Stomach (tissue), 9 donors: Measurements from ENCODE around the gene SFXN5. TPM values are rescaled to one million over a fixed set of nuclear protein-coding genes. Genes with fewer than 3 reads are reported as not detected.

Experiments used
- DNase-seq, 2 donors: peaks; one replicate each; pipeline versions ENCODE4 v3.0.0 to v3.0.0-alpha.2; 2013 to 2019
- H3K27ac ChIP-seq, 5 donors: fragments of 200-600 bp in 4 of 5; sonication (generic) in 4 of 5; one replicate each; pipeline ENCODE4 v1.5.1; 2013 to 2019; ENCODE audit warnings: mild to moderate bottlenecking in 1 of 5, moderate library complexity in 1 of 5
- H3K27me3 ChIP-seq, 3 donors: fragments of 200-600 bp; sonication (generic); one replicate each; pipeline ENCODE4 v1.5.1; 2017 to 2019; ENCODE audit warnings: mixed run types in 1 of 3
- H3K36me3 ChIP-seq, 4 donors: fragments of 200-600 bp; sonication (generic); 1 replicate in 3 of 4; 2 replicates in 1 of 4; pipeline ENCODE4 v1.5.1; 2016 to 2019
- H3K4me1 ChIP-seq, 4 donors: fragments of 200-600 bp; sonication (generic); one replicate each; pipeline ENCODE4 v1.5.1; 2016 to 2019
- H3K4me3 ChIP-seq, 4 donors: fragments of 200-600 bp; sonication (generic) in 3 of 4; one replicate each; pipeline ENCODE4 v1.5.1; 2016 to 2019; ENCODE audit warnings: mild to moderate bottlenecking in 1 of 4
- H3K9me3 ChIP-seq, 4 donors: fragments of 200-600 bp; sonication (generic); one replicate each; pipeline ENCODE4 v1.5.1; 2016 to 2019
- EP300 ChIP-seq: sonication (generic); formaldehyde crosslinking; IDR thresholded peaks from one replicate; pipeline ENCODE4 v1.6.1; 2017; ENCODE audit warnings: antibody characterized with exemption
- POLR2A ChIP-seq, 4 donors: fragments of 450-650 bp; IDR thresholded peaks; one replicate each; pipeline ENCODE4 v1.6.1; 2016; ENCODE audit warnings: antibody characterized with exemption in 4 of 4, control low read depth in 2 of 4, mild to moderate bottlenecking in 1 of 4, moderate library complexity in 1 of 4
- POLR2AphosphoS5 ChIP-seq, 3 donors: sonication (generic); formaldehyde crosslinking; IDR thresholded peaks; one replicate each; pipeline ENCODE4 v1.6.1; 2016; ENCODE audit warnings: antibody characterized with exemption in 3 of 3
- whole genome bisulfite sequencing, 5 donors: extraction: QIAGEN DNeasy Blood & Tissue Kit in 3 of 5; methylation state at CpG; one replicate each; pipeline versions ENCODE4 v1.1.5 to v1.1.7; 2013 to 2018; 5-methylcytosine and 5-hydroxymethylcytosine counted together
- intact Hi-C: fragments of 100-400 bp; cut with DNase I; formaldehyde crosslinking; loops from one replicate; pipeline ENCODE4 v1.15.1; 2023; ENCODE audit warnings: low total_unique reads
- polyA plus RNA-seq, 3 donors: library from polyadenylated mRNA; stranded (reverse); fragments of 200-250 nt; gene quantifications; one replicate each; pipeline ENCODE4 v1.2.3, GENCODE V29; 2013
- total RNA-seq, 5 donors: library from RNA; depleted of rRNA; stranded (reverse); fragments of >200 nt; gene quantifications; one replicate each; pipeline versions ENCODE4 v1.1.0 to v1.2.3, GENCODE V29; 2014 to 2016
- TF ChIP-seq, protein P1 (sequence below), 7 experiments: fragments of 450-650 bp in 4 of 7; fragments of 200-600 bp in 3 of 7; sonication (generic) in 3 of 7; IDR thresholded peaks; one replicate each; pipeline ENCODE4 v1.5.1; 2016 to 2019; ENCODE audit warnings: antibody characterized with exemption in 7 of 7, control low read depth in 2 of 7, mild to moderate bottlenecking in 1 of 7
- donor health status: healthy with polysubstance abuse.
- donor health status: Bipolar disorder and iron deficiency.
- donor health status: healthy.

Gene SFXN5
- total and polyA plus RNA-seq, 8 donors, result 2.7 to 118 (median 17.2) TPM

DNA sequence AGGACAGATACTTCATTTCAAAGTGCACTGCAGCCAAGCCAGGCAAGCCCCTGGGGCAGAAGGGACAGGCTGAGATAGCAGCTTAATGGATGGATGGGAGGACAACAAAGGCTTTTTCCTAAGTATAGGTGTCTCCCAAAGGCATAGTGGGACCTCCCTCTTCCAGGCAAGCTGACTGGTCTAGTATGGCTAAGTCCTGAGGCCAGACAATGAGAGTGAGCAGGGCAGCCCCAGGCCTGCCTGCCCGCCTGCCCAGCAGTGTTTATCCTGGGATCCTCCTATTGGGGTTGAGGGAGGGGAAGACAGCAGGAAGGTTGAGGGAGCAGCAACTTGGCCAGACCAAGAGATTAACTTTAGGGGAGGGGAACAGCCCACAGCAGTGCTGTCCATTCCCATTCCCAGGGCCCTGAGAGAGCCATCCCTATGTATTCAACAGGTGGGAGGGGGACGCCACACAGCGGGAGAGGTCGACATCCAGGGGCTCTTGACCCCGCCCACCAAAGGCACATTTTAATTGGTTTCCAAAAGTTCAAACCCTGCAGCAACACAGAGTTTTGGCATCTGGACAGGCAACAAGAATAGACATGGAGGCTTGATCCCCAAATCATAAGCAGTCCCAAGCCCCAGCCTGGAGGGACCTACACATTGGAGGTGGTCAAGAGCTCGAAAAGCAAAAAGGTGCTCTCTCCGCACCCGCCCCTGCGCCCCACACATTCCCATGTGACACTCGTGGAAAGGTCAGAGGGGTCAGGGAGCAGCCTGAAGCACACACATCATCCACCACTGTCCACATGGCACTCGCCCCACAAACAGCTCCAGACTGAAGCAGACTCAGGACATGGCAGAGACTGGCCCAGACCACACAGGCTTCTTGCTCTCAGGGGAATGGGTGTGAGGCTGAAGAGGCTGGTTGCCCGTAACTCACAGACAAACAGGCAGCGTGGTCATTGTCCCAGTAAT, 2.9 kb upstream of the SFXN5 start:
- intact Hi-C loops, result loop anchor here (5.0 kb wide), 1 partner anchor 38 kb away; the partner anchor contains the start of gene RAB11FIP5
- WGBS, 5 donors, result 82 to 90% (median 87%) methylated on average over 10 to 13 of the region's 13 CpGs
- Histone ChIP-seq H3K4me1 (peaks cover 17 to 28% (median 25%) of the 10 kb centered on the region in 4 donors), H3K36me3 (peaks cover 3 to 37% (median 26%) of the 10 kb centered on the region in 4 donors), H3K27me3 (no peaks in the 10 kb centered on the region), H3K9me3 (no peaks in the 10 kb centered on the region), H3K27ac (no peak overlapping the region), H3K4me3 (no peak overlapping the region)
- TF ChIP-seq, protein P1, sequence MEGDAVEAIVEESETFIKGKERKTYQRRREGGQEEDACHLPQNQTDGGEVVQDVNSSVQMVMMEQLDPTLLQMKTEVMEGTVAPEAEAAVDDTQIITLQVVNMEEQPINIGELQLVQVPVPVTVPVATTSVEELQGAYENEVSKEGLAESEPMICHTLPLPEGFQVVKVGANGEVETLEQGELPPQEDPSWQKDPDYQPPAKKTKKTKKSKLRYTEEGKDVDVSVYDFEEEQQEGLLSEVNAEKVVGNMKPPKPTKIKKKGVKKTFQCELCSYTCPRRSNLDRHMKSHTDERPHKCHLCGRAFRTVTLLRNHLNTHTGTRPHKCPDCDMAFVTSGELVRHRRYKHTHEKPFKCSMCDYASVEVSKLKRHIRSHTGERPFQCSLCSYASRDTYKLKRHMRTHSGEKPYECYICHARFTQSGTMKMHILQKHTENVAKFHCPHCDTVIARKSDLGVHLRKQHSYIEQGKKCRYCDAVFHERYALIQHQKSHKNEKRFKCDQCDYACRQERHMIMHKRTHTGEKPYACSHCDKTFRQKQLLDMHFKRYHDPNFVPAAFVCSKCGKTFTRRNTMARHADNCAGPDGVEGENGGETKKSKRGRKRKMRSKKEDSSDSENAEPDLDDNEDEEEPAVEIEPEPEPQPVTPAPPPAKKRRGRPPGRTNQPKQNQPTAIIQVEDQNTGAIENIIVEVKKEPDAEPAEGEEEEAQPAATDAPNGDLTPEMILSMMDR (IDR thresholded peaks at IDR 0.05), result no peak
- TF ChIP-seq POLR2A (IDR thresholded peaks at IDR 0.05), result no peak
- no peak for TF ChIP-seq EP300
- DNase-seq, result no peak

DNA sequence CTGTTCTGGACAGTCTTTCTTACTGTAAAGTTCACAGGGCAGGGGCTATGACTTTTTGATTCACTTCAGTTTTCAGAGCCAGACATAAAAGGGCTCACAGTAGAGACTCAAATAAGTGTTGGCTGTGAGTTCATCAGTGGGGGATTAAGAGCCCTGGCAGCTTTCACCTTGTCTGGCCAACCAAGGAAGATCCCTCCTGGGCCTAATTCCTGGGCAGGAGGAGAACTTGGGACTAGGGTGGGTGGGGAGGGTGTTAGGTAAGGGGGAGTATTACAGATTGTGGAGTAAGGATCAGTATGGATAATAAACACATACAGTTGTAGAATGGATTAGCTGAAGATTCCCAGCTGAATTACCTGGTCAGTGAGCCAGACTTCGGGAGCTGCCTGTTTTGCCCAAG, 904 bp upstream of the SFXN5 start:
- intact Hi-C loops, result no loop called here
- H3K4me3 ChIP-seq, result peak overlapping the region; percentile 66 to 84 (median 76)
- H3K36me3 ChIP-seq, result peaks cover 0 to 29% (median 20%) of the 10 kb centered on the region in 4 donors
- DNase-seq, result no peak
- TF ChIP-seq POLR2AphosphoS5 (IDR thresholded peaks at IDR 0.05) (no peak), POLR2A (IDR thresholded peaks at IDR 0.05) (no peak), EP300 (no peak)
- TF ChIP-seq, protein P1 (IDR thresholded peaks at IDR 0.05), result no peak
- peaks cover 22 to 42% (median 36%) of the 10 kb centered on the region in 4 donors for H3K4me1 ChIP-seq
- H3K27ac ChIP-seq, result peak overlapping the region in 4 of 5 donors; percentile 94 to 98 (median 96)
- 64 to 96% (median 93%) methylated on average over 1 of the region's 1 CpG for WGBS, 5 donors
- no peaks in the 10 kb centered on the region for H3K27me3 ChIP-seq
- no peaks in the 10 kb centered on the region for H3K9me3 ChIP-seq

DNA sequence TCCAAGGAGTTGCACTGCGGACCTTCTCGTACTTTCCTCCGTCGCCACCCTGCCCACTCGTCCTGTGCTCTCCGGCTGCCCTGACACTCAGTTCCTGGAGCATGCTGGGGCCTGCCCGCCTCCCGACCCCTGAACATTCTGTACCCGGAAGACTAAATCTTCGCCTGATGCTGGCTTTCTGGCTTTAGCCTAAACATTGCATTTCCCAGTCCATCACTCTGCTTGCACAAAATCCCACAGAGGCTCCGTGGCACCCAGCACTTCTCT, 550 bp upstream of the SFXN5 start:
- peak; percentile 40 to 61 for DNase-seq
- H3K36me3 ChIP-seq, result peaks cover 0 to 29% (median 20%) of the 10 kb centered on the region in 4 donors
- no peaks in the 10 kb centered on the region for H3K27me3 ChIP-seq
- H3K27ac ChIP-seq, result peak overlapping the region; percentile 94 to 99 (median 96)
- intact Hi-C loops, result no loop called here
- WGBS, 5 donors, result 6 to 24% (median 8%) methylated on average over 6 to 11 of the region's 11 CpGs
- H3K4me1 ChIP-seq, result peaks cover 22 to 42% (median 36%) of the 10 kb centered on the region in 4 donors
- peak overlapping the region; percentile 66 to 84 (median 76) for H3K4me3 ChIP-seq
- TF ChIP-seq, protein P1 (IDR thresholded peaks at IDR 0.05), result no peak
- peak in 2 of 3 donors; percentile 4 to 23 for TF ChIP-seq POLR2AphosphoS5 (IDR thresholded peaks at IDR 0.05)
- H3K9me3 ChIP-seq, result no peaks in the 10 kb centered on the region

DNA sequence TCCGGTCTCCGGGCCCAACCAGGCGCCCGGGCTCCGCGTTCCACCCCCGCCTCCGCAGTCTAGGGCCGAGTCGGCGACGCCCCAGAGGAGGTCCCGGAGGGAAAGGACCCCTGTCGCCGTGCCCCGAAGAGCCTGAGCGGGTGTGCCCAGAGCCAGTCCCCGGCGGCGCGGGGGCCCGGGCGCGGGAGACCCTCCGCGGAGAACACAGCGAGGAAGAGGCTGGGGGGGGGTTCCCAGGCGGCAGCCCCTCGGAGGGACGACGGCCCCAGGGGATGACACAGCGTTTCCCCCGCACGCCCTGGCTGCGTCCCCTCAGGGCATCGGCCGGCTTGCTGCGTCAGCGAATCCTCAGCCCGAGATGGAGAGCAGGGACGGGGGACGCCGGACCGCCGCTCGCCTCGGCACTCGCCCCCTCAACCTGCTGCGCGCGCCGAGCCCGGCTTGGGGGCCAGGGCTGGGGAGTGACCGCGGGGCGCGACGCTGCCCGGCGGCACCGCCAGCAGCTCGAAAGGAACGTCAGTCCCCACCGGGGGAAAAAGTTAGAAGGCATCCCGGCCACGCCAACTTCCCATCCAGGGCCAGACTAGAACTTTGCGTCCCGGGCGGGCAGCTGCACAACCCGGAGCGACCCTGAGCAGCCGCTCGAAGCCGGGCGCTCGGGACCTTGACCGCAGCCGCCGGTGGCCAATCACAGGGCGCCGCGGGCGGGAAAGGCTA, 711 bp downstream of the SFXN5 start:
- H3K27me3 ChIP-seq, result no peaks in the 10 kb centered on the region
- DNase-seq, result peak; percentile 40 to 77
- intact Hi-C loops, result no loop called here

More for the DNA sequence above, 711 bp downstream of the SFXN5 start:
- peaks cover 0 to 17% (median 16%) of the 10 kb centered on the region in 4 donors for H3K36me3 ChIP-seq
- H3K27ac ChIP-seq, result peak overlapping the region; percentile 94 to 99 (median 96)
- peak in 1 of 4 donors; percentile 10 for TF ChIP-seq POLR2A (IDR thresholded peaks at IDR 0.05)
- TF ChIP-seq POLR2AphosphoS5 (IDR thresholded peaks at IDR 0.05), result peak in 2 of 3 donors; percentile 47 to 56
- no peak for TF ChIP-seq EP300
- H3K4me1 ChIP-seq, result peaks cover 22 to 40% (median 36%) of the 10 kb centered on the region in 4 donors
- H3K9me3 ChIP-seq, result no peaks in the 10 kb centered on the region
- 0 to 1% (median 0%) methylated on average over 22 to 83 of the region's 83 CpGs for WGBS, 5 donors
- peak overlapping the region; percentile 66 to 84 (median 76) for H3K4me3 ChIP-seq
